UCSD-AML1 (cell line): Measurements from ENCODE around the gene CEP78.
"Not testable (repeated sequence)": the region's sequence is repeated elsewhere in the genome, so short reads cannot be mapped to it uniquely, and the experiment has no call there.

Experiments
- DNase-seq: peaks from one replicate; lab custom pipeline; 2025; ENCODE audit not compliant: unreplicated experiment; lab: John Stamatoyannopoulos, UW

CEP78 gene

DNA sequence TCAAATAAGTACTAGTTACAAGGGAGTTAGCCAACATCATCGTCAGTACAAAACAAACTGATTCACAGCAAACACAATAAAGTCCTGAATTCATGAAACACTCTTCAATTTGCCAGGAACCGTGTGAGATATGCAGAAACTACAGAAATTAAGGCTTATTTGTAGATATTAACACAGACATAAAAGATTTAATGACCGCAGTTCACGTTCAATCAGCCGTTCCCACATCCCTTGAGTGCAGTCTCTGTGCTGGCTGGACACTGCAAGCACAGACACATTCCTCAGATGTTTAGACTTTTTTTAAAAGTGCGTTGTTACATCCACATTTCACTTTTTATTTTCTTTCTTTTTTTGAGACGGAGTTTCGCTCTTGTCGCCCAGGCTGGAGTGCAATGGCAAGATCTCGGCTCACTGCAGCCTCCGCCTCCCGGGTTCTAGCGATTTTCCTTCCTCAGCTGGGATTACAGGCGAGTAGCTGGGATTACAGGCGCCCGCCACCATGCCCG, 566 bp upstream of the CEP78 start:
- no peak for DNase-seq

DNA sequence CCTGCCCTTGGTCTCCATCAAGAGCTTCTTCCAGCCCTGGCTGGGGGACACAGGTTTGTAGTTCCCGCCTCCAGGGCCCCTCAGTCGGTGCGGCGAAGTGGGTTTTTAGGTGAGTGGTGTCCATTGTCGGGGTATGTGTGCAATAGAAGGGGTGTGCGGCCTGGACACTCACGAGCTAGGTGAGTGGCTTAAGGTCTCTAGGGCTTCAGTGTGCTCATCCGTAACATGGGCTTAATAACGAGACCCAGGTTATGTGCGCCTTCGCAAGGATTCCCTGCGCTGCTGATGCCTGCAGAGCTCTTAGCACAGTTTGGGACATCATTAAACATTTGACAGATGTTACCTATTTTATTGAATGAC, 656 bp downstream of the CEP78 start:
- no peak for DNase-seq

DNA sequence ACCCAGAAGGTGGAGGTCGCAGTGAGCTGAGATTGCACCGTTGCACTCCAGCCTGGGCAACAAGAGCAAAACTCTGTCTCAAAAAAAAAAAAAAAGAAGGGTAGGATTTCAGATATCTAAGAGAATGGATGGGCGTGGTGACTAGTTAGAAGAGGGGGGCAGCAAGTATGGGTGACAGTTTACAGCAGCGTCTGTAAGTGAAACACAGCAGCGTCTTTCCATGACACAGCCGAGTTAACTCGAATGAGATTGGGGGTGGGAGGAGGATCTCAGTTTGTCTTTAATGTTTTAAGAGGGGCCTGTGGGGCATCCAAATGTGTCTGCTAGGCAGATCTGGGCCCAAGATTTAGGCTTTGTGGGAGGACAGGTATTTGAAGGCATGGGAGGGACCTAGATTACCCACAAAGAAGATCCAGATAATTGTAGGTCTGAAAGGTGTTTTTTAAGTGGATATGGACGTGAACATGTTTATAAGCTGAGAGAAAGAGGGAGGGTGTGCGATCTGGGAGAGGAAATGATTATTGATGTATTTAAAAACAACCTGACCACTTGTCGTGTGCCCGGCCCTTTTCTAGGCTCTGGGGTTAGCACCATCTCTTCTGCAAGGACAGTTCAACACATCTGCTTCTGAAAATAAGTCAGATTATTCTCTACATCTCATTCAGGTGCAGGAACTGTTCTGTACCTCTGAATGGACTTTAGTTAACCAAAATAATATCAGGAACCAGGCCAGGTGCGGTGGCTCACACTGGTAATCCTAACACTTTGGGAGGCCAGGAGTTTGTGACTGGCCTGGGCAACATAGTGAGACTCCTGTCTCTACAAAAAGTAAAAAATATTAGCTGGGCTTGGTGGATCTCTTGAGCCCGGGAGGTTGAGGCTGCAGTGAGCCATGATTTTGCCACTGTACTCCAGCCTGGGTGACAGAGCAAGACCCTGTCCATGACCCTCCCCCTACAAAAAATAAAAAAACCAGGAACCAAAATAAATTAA, 2.5 kb downstream of the CEP78 start:
- DNase-seq: no peak

DNA sequence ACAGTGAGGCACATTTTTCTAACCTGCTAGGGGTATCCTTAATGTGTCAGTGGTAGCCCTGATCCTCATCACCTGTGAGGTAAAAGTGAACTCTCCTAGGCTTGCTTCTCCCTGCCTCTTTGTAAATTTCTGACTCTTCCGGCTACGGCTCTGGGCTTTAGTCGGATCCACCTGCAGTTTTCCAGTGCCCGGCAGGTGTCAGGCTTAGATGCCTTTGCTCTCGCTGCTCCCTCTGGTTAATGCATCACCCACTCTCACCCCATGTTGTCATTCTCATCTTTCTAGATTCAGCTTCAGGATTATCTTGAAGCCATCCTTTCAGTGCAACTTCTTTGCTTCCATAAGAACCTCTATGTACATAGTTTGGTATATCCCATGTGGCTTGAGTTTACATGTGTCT, 3.6 kb downstream of the CEP78 start:
- no peak for DNase-seq

DNA sequence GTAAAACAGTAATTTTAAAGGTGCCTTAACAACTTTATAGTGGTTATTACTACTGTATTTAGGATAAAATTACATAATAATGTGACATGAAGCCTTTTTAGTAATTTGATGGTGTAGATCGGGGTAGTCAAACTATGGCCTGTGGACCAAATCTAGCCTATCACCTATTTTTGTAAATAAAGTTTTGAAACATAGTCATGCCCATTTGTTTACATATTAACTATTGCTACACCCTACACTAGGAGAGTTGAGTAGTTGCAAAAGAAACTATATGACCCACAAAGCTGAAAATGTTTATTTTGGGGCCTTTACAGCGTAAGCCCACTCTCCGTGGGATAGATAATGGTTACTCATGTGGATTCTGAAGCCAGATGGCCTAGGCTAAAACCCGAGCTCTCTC, 6.2 kb downstream of the CEP78 start:
- no peak for DNase-seq

DNA sequence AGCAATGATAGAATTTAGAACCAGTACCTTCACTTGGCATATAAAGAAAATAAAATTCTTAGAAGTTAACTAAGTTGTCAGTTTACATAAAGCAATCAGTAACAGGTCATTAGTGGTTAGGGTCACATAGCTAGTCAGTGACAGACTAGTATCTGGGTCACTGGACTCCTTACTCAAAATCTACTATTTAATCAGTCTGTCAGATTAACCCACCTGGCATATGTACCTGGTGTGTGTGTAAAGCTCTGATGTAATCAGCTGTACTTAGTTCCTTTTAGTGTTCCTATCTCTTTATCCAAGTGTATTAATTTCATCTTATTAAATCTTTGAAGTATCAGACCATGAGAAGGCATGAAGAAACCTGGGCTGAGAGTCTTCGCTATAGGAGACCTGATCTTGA, 7.3 kb downstream of the CEP78 start:
- DNase-seq: no peak

DNA sequence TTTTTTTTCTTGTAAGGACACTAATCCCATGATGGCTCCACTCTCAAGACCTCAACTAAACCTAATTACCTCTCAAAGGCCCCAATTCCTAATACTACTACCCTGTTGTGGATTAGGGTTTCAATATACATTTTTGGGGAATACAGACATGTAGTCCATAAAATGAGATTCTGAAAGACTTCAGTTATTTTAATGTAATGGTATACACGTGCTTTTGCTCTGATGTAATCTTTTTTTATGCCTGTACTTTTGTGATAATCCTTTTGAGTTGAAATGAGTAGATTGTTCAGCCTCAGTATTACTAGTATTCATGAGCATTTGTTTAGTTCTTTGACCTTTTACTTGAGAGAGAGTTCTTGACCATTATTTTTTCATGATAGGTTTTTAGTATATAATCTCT, 9.5 kb downstream of the CEP78 start:
- no peak for DNase-seq

DNA sequence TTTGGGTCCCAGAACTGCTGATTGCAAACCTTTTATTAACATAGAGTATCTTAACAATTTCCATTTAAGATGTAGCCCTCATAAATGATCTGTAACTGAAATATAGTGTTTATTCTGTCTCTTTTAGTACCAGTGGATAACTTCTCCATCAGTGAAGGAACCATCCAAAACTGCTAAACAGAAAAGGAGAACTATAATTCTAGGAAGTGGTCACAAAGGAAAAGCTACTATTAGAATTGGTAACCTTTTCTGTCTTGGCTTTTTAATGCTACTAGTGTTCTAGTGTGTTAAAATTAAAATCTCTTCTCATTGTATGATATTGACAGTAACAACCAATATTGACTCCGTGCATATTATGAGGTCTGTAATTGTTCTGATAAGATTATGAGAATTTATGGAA, 12.8 kb downstream of the CEP78 start:
- no peak for DNase-seq

DNA sequence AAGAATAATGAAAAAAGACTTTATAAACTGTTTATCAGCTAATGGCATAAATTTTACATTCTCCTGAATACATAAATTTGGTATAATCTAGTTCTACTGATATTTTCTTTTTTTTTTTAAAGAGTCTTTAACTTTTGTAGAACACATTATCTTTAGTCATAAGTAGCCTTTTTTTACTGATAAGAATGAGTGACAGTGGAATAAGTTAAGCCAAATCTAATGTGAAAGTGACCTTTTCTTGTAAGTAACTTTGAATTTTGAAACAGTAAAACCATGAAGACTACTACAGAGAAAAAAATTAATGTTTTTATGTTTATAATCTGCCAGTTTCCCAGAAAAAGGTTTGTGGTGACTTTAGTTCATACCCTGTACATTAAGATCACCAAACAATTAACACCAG, 13.7 kb downstream of the CEP78 start:
- DNase-seq: no peak

DNA sequence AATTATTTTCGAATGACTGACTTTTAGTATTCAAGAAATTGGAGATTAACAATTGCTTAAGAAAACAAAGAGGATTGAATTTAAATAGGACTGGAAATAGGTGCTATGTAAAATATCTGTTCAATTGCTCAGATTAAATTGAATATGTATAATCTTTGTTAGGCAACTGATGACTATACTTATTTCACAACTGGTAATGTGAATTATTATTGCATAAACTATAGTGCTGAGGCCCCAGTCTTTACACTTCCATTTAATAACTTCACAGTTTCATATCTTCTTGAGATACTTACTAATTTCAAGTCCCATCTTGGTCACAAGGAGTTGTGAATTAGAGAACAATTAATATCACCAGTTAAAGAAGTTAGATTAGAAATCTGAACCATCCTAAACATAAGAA, 16.7 kb downstream of the CEP78 start:
- no peak for DNase-seq

DNA sequence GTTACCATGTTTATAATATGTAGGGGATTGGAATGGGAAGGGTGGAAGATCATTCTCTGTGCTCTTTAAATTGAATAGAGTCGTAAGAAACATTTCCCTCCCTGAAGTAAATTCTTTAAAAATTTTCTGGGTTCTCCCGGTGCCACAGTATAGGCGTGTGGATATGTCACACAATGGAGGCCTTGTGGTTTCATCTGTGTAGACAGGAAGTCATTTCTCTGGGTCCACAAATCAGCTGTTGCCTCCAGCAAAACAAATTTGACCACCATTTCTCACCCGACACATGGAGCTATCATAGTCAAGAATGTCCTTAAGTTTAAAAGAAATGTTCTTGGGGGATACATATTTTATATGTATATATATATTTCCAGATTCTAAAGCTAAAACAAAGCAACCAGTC, 17.4 kb downstream of the CEP78 start:
- DNase-seq: no peak

DNA sequence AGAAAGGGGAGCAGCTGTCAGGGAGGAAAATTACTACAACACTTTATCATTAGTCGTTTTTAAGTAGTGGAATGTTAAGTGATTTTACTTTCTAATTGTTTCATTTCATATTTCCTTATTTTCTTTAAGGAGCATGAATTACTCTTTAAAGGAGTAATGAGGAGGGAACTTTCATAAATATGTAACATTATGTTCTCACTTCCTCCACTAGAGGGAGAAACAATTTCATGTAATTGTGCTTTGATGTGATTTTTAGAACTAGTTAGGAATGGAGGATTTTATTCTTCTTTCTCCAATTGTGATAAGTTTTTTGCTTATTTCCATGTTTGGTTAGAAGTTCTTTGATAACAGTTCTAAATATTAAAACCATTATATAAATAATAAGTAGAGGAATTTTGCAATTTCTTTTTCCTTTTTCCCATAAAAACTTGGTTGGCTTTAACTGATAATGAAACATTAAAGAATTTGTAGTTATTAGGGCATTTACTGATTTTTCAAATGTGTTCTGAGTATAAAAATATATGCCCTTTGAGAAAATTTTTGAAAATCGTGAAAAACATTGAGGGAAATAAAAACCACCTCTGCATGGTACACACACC, 25.6 kb downstream of the CEP78 start:
- DNase-seq: no peak

DNA sequence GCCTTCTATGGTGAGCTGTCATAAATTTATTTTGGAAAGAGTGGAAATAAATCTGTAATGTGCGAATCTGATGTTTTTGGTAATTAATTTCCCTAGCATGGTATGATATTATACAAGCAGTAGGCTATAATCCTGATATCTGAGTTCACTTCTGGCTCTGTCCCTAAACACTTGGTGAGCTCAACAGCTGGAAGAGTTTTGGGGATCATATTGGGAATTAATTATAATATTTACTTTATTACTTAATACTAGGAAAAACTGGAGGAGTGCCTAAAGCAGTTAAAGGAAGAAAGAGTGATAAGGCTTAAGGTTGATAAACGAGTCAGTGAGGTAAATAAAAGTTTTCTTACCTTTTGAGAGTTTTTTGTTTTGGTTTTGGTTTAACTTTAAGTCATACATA, 26.8 kb downstream of the CEP78 start:
- no peak for DNase-seq

DNA sequence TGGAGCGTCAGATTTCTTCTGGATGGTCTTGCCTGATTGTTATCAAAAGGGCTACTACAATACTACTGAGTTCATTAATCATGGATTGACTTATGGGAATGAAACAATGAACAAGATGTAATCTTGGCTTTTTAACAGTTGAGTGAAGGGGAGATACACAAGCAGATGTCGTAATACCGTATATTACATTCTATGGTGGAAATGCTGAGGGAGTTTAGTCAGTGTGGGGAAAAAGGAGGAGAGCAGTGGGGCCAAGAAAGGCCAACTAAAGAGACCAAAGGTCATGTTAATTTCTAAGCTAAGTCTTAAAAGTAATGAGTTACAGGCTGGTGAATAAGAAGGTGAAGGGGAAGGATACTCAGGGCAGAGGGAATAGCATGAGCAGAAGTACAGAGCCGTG, 32.0 kb downstream of the CEP78 start:
- DNase-seq: no peak

DNA sequence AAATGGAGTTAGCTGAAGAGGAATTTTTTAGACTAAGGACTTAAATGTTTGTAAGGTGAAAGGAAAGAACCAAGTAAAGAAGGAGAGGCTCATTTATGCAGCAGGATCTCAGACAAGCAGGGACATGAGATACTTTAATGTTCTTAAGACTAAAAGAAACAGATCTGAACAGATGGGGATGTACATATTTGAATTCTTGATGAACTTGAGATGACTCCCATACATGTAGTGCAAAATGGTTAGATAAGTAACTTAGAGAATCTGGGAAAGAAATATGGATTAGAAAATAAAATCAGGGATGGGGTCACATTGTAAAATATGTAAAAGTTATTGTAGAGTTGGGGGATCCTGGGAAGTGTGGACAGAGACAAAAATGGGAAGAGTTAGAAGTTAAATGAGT, 33.9 kb downstream of the CEP78 start:
- DNase-seq: no peak

DNA sequence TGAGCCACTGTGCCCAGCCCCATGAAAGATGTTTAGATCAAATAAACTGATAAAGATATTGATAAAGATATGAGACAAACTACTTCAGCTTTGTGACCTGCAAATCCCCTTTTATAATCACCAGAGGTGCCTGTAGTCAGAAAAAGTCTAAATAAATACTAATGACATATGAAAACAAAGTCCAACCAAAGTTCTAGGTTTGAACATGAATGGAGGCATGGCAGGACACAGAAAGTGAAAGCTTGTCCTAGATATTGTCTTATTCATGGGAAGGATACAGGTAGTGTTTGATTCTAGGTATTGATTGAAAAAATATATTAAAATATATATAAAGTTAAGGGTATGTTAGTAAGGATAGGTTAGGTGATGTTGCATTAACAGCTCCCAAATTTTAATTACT, 36.4 kb downstream of the CEP78 start:
- DNase-seq: no peak

DNA sequence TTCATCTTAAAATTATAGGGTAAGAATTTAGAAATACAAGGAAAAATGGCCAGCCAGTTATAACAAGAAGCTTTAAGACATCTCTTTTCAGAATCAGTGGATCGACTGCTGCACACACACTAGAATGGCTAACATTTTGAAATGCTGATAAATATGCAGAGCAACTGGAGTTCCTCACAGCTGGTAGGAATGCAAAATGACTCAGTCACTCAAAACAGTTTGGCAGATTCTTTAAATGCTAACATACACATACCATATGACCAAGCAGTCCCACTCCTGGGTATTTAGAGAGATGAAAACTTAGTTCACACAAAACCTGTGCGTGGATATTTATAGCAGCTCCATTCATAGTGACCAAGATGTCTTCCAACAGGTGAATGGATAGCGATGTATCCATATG, 37.9 kb downstream of the CEP78 start:
- DNase-seq: no peak

DNA sequence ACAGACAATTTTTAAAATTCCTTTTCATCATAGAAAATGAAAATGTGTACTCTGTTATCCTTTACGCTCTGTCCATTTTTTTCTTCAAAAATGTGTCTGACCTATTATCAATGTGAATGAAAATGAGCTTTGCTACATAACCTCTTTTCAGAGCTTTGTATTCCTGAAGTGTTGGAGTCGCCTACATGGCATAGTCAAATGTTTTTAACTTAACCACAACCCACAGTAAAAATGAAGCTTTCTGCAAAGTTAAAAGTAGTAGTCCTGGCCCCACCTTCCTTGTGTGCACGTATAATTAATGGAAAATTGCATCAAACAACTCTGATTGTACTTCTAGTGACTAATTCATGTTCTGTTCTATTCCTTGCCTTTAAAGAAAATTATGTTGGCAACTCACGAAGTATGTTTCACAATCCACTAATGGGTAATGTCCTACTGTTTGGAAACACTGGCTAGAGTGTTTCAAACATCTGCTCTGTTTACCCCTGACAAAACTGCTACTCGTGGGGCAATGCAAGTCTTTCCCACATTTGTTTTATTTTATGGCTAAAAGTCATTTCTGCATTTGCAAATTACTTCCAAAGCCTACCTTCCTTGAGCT, 42.4 kb downstream of the CEP78 start:
- no peak for DNase-seq

DNA sequence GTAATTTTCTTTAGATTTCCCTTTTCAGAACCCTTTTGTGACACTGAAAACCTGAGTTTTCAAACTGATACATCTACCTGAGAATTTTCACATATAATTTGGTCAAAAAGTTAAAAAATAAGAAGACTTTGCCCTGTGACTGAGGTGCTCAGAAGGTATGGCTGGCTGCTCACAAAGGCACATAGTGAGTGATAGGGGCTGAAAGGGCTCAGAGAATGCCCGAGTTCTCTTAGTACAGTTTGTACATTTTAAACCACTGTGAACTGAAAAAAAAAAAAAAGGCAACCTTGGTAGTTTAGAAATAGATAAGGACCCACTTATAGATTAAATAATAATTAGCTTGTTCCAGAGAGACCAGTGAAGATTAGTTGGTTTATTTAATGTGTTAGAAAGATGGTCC, 42.9 kb downstream of the CEP78 start:
- no peak for DNase-seq

DNA sequence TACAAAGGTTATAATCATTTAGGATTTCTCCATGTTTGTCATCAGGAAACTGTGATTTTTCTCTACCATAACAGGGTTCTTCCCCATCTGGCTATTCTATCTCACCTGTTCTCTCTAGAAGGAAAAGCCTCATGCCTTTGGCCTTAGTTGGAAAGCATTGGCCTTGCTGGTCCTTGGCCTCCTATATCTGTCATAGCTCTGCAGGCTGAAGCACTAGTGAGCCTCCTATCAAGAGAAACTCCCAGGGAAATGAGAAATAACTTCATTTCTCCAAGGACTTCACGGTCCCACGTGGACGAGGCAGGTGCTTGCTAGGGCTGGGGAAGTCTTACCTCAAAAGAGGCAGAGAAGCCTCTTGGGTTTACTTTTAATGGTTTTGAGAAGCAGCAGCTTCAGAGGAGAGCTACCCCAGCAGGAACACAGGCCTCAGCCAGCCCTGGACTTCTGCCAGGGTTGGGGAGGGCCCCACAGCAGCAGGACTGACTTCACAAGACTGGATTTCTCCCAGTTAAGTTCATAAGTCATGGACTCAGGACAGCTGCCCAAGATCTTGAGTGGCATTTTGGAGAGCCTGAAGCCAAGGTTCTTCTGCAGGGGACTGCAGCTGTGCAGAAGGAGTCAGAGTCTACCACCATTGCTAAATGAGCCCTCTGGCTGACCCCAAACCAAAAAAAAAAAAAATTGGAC, 45.2 kb downstream of the CEP78 start:
- DNase-seq: no peak

DNA sequence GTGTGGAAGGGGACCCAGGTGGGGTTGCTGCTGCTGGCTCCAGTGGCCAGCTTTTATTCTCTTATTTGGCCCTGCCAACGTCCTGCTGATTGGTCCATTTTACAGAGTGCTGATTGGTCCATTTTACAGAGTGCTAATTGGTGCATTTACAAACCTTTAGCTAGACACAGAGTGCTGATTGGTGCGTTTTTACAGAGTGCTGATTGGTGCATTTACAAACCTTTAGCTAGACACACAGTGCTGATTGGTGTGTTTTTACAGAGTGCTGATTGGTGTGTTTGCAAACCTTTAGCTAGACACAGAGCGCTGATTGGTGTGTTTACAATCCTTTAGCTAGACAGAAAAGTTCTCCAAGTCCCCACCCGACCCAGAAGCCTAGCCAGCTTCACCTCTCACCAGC, 48.3 kb downstream of the CEP78 start:
- DNase-seq: not testable (repeated sequence)

DNA sequence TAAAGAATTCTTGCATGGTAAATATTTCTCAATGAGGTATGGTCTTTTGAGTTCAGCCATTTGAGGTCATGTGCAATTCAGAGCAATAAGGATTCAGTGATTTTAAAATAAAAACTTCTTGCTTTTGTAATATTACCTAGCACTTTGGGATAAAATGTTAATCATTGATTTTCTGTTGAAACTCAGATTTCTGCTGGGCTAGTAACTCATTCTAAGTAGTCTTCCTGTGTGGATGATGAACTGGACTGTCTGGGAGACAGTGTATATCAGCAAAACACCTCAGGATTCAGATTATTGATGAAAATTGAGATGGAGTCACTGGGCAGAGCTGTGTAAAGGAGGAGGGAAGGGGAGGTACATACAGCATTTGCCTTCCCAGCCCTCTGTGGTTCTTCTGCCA, 50.2 kb downstream of the CEP78 start:
- no peak for DNase-seq
